Activated CD8-positive, alpha-beta memory T cell treated with anti-CD3 and anti-CD28 coated beads for 1 hour (primary cell): Measurements from ENCODE around the gene CCL5.
A peak's percentile ranks its signal among the peaks of the same experiment; 100 is the strongest.

Experiments used
- DNase-seq, 2 donors: peaks; one replicate each; pipeline ENCODE4 v3.0.0-alpha.2; 2020; ENCODE audit warnings: low read depth in 1 of 2; ENCODE audit errors: extremely low read depth in 1 of 2

CCL5 gene

DNA sequence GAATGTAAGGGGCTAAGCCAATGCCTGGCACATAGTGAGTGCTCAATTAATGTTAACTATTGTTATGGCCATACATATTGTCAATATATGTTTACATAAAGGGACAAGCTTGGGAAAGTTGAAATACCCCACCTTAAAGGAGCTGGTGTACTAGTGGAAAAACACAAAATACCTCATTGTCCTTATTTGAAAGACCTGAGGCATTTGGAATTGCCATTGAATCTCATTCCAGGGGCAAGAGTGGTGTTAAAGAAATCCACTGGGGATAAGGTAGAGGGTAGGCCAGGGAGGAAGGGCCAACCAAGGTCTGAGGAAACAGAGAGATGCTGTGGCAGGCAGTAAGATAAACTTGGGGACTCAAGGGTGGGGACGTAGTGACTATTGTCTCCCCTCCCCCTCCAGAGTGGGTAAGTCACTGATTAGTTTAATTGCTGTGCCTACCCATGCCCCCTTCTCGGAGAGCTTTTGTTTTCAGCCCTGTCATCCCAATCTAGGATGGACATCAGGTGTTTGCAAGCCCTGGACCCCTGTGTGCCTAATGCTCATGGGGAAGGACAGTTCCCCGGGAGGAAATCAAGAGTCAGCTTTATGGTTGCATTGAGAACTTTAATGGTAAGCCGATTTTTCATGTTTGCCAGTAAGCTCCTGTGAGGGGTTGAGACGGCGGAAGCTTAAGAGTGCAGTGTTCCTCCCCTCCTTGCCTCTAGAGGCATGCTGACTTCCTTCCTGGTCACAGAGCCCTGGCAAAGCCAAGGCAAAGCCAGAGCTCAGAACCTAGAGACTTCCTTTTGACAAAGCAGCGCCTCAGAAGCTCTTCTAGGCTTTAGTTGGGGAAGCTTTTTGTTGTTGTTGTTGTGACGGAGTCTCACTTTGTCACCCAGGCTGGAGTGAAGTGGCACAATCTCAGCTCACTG lies 9.0 kb downstream of the CCL5 start:
- no peak for DNase-seq

DNA sequence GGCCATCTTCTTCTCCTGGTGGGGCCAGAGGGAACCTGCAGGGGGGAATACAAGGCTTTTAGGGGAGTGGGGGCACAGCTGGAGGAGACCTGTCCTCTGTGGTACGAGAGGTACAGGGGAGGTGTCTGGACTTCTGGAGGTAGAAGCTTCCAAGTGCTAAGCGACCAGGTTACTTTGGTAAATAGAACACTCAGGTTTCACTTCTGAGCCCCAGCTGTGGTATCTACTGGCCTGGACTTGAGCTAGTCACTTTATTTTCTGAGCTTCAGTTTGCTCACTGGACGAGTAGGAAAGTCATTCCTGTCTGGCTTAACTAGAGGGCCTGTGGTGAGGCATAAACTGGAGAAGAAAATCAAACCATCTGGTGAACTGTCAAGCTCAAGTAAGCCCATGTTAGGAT lies 11.4 kb downstream of the CCL5 start, which contains the start of gene HEATR9:
Gene HEATR9 (minus strand): TSS at position 155 of the 400 bp plus-strand sequence. CDS start 149 bp downstream, at position 6.
- DNase-seq, result no peak

DNA sequence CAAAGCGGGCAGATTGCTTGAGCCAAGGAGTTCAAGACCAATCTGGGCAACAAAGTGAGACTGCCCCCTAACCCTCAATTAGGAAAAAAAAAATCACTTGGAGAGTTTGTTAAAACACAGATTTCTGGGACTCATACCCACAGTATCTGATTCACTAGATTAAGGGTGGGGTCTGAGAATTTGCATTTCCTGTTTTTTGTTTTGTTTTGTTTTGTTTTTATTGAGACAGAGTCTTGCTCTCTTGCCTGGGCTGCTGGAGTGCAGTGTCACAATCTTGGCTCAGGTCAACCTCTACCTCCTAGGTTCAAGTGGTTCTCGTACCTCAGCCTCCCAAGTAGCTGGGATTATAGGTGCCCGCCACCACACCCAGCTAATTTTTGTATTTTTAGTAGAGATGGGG lies 12.6 kb downstream of the CCL5 start:
- no peak for DNase-seq

DNA sequence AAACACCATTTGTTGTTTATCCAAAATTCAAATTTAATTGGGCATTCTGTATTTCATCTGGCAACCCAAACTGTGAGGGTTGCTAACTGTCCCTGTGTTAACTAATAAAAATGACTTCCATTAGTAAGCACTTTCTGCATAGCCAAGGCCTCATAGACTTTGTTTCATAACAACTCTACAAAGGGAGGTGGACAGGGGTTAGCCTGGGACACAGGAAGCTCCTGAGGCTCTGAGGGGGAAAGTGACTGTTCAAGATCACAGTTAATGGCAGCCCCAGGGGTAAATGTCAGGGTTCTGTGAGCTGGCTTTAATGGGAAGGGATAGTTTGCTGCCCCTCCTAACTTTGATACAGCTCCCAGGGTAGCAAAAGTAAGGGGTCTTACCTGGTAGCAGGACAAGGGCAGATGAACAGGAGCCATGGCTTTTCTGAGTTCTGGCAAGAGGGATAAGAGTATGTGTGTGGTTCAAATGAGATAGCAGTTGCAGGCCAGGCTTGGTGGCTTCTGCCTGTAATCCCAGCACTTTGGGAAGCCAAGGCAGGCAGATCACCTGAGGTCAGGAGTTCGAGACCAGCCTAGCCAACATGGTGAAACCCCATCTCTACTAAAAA lies 13.7 kb downstream of the CCL5 start:
- no peak for DNase-seq

DNA sequence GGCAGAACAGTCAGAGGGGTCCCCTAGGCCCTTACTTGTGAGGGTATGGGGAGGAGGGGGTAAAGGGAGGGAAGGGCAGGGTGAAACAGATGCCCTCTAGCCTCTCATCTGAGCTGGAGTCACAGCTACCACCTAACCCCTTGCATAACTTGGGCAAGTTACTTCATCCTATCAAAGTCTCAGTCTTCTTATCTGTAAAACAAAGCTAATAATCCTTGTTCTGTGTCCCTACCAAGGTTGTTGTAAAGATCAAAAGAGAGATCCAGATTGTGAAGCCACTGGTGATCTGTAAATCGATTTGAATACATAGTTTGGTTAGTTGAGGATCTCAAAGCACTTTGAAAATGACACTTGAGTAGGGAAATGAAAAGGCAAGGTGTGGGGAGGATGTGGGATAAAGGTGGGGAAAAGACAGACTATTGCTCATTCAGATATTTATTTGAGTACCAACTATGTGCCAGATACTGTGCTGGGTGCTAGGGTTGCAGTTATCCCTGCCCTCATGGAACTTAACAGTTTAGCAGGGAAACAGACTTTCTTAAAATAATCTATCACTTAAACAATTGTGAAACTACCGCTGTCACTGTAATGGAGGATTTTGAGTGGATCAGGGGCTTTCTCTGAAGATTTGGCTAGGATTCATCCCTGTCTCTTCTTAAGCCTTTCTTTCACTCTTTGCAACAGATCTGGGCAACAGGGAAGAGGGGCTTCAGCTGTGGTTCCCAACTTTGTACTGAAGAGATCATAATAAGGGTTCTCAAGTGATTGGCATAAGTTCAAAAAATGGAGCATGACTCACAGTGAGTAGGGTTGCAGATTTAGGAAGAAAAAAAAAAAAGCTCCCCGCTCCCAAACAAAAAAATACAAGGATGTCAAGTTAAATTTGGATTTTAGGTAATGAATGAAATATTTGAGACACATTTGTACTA lies 14.5 kb downstream of the CCL5 start:
- DNase-seq, result no peak

DNA sequence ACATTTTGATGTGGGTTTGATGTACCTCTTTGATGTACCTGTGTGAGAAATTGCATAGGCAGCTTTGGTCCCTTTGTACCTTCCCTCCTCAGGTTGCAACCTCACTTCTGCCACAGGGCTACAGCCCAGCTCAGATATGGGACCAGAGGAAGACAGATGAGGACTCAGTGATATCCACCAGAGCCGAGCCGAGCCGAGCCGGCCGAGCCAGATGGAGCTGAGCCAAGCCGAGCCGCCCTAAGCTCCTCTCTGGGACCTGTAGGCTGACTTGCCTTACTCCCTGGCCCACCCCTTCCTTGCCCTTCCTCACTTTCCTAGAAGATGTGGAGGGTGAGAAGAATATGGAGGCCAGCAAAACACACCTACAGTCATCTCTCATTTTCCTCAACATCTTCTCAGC lies 15.3 kb downstream of the CCL5 start:
- no peak for DNase-seq

DNA sequence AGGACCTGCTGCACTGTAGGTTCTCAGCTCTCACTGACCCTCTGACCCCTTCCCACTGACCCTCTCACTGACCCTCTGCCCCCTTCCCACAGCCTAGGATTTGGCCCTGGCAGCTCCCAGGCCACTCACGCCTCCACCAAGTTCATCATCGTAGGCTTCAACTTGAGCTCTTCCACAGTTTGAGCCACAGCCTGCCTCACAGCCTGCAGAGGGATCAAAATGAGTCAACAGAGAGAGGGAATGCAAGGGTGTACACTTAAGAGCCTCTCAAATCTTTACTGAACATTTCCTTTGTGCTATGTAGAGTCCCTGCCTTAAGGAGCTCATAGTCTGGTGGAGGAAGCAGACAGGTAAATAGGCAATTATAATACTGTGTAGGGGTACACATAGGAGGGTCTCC lies 23.6 kb downstream of the CCL5 start:
- DNase-seq, result no peak

DNA sequence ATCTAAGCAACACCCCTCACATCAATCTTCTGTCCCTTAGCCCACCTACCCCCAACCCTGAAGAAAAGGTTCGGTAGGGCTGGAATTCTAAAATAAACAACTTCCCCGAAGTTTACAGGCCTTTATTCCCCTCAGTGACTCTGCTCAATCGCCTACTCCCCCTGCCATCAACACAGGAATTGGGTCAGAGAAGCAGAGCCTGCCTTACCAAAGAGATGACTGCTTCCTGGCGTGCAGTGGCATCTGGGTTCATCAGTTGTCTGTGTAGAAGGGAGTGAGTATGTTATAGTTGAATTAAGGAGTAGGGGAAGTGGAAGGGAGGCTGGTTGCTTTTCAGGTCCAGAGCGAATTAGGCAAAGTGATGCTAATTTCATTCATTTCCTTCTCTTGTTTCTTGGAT lies 24.2 kb downstream of the CCL5 start:
- DNase-seq, result no peak

DNA sequence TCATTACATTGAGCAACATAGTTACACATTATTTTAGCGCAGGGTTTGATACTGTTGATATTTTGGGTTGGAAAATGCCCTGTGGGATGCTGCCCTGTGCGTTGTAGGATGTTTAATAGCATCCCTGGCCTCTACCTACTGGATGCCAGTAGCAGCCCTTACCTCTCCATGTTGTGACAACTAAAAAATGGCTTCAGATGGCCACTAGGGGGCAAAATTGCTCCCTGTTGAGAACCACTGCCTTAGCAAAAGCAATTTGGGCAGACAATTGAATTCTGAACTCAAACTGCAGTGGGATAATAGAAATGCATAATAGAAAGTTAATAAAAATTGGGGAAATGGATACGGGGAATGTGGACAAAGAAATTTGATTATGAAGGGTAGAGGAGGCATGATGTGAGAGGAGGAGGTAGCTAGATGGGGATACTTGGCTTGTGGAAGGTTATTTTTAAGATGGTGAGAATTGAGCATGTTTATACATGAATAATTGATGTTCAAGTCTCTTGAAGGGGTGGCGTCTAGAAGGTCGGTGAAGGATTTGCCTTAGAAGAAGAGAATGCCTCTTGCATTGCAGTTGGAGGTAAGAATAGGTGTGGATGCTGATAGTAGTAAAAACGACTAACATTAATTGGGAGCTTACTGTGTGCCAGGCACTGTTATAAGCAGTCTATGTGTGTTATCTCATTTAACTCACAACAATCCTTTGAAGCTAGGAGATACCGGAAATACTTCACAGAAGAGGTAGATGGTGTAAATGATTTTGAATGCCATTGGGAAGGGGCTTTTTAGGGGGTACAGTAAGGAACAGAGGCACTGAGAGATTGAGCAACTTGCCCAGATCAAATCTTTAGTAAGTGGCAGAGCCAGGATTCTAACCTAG lies 30.5 kb downstream of the CCL5 start:
- peak; percentile 17 to 24 for DNase-seq

DNA sequence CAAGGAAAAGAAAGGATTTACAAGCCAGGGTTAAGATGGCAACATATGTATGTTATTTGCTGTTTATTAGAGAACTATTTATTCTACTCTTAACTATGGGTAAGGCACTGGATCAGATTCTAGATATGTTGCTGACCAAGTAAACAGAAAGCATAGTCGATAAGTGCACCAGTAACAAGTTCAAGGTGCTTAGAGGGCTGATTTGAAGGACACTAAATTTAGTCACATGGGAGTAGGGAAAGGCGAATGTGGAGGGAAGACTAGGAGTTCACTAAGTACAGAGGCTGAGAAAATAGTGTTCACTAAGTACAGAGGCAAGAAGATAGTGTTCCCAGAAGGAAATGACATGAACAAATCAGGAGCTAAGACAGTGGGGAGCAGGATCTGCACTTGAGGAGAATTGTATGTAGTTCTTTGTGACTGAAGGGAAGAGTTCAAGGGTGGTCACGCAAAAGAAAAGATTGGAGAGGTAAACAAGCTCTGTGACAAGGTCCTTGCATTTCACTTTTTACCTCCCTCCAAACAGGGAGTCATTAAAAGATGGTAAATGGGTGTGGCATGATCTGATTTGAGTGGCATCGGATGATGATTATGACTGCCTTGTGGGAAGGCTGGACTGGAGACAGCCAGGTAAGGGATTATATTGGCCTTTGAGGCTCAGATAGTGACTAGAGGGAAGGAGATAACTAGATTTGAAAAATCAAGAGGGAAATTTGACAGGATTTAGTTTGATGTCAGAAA lies 32.4 kb downstream of the CCL5 start:
- DNase-seq, result no peak

DNA sequence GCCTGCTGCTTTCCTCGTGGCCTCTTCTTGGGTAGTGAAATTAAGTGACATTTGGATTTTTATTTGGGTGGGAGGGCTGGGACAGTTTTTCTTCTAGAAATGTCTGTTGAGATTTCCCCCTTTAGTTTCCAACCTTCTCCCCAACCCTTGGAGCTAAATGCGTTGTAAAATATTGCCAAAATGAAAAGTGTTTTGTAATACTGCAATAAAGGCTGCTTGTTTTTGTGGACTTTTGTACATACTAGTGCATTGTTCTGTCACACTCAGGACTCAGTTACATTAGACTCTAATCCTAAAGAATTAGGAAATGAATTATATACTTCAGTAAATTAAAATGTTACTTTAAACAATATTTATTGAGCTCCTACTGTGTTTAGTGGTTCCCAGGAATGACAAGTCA lies 33.2 kb downstream of the CCL5 start:
- DNase-seq, result no peak

DNA sequence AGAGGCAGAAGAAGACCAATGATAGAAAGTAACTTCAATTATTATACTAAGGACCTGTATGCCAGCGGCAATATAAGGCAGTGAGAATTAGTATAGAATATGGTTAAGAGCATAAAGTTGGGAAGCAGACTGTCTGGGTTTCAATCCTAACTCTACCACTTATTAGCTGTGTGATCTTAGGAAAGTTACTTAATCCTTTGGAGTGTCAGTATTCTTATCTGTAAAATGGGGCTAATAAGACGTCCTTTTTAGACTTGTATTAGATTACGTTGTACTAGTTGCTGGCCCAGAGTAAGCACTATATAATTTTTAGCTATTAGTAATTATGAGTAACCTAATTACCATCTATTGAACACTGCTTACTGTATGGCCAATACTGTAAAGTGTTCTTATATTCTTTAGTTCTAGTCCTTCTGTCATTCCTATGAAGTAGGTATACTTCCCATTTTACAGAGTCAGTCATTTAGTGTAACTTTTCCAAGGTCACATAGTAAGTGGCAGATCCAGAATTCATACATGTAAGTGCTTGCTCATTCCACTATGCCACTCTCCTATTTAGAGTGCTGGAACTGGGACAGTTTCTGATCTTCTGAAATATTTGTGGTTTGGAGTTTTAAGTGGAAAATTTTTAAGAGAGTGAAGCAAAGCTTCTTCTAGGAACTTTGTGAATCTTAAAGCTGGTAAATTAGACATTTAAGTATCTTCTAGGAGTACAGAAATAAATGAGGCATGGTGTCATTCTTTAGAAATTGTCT lies 33.9 kb downstream of the CCL5 start:
- DNase-seq, result no peak

DNA sequence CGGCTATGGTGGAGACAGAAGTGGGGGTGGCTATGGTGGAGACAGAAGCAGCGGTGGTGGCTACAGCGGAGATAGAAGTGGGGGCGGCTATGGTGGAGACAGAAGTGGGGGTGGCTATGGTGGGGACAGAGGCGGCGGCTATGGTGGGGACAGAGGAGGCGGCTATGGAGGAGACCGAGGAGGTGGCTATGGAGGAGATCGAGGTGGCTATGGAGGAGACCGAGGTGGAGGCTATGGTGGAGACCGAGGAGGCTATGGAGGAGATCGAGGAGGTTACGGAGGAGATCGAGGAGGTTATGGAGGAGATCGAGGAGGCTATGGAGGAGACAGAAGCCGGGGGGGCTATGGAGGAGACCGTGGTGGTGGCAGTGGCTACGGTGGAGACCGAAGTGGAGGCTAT lies 35.6 kb downstream of the CCL5 start:
- DNase-seq, result no peak

DNA sequence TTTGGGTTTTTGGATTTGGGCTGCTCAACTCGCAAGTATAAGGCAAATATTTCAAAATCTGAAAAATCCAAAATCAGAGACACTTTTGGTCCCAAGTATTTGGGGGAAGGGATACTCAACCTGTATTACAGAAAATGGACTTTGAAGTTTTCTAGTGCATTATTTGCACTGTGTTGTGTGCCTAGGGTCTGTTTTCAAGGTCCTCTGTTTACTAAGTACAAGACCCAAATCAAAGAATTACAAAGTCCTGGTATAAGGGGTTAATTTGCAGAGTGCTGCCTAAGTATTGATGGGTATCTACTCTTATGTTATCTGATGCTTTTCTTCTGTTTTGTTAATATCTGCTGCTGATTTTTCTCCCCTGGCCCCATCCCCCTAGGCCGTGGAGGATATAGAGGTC lies 36.5 kb downstream of the CCL5 start:
- no peak for DNase-seq

DNA sequence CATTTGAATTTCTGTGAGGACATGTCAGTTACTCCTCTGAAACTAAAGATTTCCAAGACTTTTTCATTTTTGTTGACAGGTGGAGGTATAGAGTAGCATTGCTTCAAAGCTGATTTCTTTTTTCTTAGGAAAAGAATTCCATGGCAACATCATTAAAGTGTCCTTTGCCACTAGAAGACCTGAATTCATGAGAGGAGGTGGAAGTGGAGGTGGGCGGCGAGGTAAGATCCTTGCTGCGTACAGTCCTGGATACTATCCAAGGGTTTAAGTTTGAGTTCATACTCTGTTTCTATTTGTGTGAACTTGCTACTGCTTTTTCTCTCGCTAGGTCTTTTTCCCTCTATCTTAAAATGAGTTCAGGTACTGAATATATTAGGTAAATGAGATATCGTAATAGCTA lies 37.9 kb downstream of the CCL5 start:
- no peak for DNase-seq

DNA sequence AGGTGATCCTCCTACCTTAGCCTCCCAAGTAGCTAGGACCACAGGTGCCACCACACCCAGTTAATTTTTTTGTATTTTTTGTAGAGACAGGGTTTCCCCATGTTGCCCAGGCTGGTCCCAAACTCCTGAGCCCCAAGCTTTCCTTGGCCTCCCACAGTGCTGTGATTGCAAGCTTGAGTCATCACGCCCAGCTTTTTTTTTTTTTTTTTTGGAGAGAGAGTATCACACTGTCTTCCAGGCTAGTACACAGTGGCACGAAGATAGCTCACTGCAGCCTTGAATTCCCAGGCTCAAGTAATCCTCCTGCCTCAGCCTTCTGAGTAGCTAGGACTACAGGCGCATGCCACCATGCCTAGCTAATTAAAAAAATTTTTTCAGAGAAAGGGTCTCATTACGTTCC lies 38.7 kb downstream of the CCL5 start:
- DNase-seq, result no peak

DNA sequence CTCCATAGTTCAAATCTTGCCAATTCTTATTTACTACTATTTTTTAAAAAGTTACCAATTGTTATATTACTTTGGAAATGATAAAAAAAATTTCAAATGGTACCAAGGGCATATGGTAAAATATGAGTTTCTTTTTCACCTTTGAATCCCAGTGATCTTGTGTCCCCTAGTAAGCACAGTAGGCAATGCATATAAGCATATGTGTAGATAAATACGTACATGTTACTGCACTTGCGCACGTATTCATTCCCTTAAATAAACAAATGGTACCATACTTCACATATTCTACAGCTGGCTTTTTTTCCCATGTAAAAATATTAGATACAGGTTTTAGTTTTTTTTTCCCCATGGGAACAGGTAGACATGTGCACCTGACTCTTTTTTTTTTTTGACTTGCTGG lies 39.1 kb downstream of the CCL5 start:
- DNase-seq, result no peak

DNA sequence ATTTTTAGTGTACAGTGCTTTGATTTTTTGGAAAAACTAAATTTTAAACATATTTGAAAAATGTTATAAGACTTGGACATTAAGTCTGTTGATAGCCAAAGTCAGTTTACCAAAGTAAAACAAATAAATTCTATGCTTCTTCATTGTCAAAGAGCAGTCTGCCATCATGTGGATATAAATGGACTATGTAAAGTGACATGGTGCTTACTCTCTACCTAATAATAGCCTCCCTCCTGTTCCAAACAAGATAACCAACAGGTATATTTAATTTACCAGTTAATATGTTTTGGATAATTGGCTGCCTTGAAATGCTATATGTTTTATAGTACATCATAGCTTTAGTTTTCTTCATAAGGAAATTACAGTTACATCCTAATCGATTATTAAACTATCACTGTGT lies 55.0 kb downstream of the CCL5 start:
- DNase-seq, result no peak
